HPDE6-E6E7 (cell line): ENCODE results near the gene COL4A1.
A peak's percentile ranks its signal among the peaks of the same experiment; 100 is the strongest.

Experiments used
- DNase-seq: peaks from one replicate; pipeline ENCODE4 v3.0.0; 2011; ENCODE audit warnings: missing footprints; ENCODE audit errors: extremely low spot score

COL4A1 gene

GRCh38 chr13:110293037-110293436, 13.9 kb downstream of the COL4A1 start:
- no peak for DNase-seq

- no peak for DNase-seq
These were observed 15.7 kb downstream of the COL4A1 start for GRCh38 chr13:110291286-110291685.

- no peak for DNase-seq
These were observed 16.1 kb downstream of the COL4A1 start for GRCh38 chr13:110290826-110291225.

- DNase-seq = no peak
These were observed 16.8 kb downstream of the COL4A1 start for GRCh38 chr13:110290153-110290552.

- DNase-seq = no peak
These were observed 17.3 kb downstream of the COL4A1 start for GRCh38 chr13:110289661-110290060.

- DNase-seq = no peak
These were observed 17.8 kb downstream of the COL4A1 start for GRCh38 chr13:110289174-110289573.

- peak; percentile 56 for DNase-seq
These were observed 19.8 kb downstream of the COL4A1 start for GRCh38 chr13:110286833-110287819.

GRCh38 chr13:110285991-110286832, 20.7 kb downstream of the COL4A1 start:
- DNase-seq = no peak

- DNase-seq = no peak
These were observed 22.0 kb downstream of the COL4A1 start for GRCh38 chr13:110284779-110285484.

GRCh38 chr13:110283736-110284517, 23.0 kb downstream of the COL4A1 start:
- DNase-seq = no peak

- DNase-seq = no peak
These were observed 24.6 kb downstream of the COL4A1 start for GRCh38 chr13:110282316-110282841.

- DNase-seq = no peak
These were observed 25.2 kb downstream of the COL4A1 start for GRCh38 chr13:110281736-110282135.

GRCh38 chr13:110280985-110281688, 25.8 kb downstream of the COL4A1 start:
- DNase-seq = no peak

GRCh38 chr13:110280231-110280813, 26.6 kb downstream of the COL4A1 start:
- DNase-seq = no peak

GRCh38 chr13:110279684-110280083, 27.3 kb downstream of the COL4A1 start:
- DNase-seq = no peak

- no peak for DNase-seq
These were observed 28.1 kb downstream of the COL4A1 start for GRCh38 chr13:110278859-110279258.

GRCh38 chr13:110277357-110277975, 29.5 kb downstream of the COL4A1 start:
- DNase-seq = no peak

GRCh38 chr13:110276553-110276950, 30.4 kb downstream of the COL4A1 start:
- DNase-seq = no peak

GRCh38 chr13:110275931-110276552, 30.9 kb downstream of the COL4A1 start:
- no peak for DNase-seq
